ENCODE results near the gene FLVCR1. TPM values are rescaled to one million over a fixed set of nuclear protein-coding genes. Genes with fewer than 3 reads are reported as not detected.

FLVCR1 gene
- total RNA-seq, 1 experiment from 2014 or later: 26.0 TPM

DNA sequence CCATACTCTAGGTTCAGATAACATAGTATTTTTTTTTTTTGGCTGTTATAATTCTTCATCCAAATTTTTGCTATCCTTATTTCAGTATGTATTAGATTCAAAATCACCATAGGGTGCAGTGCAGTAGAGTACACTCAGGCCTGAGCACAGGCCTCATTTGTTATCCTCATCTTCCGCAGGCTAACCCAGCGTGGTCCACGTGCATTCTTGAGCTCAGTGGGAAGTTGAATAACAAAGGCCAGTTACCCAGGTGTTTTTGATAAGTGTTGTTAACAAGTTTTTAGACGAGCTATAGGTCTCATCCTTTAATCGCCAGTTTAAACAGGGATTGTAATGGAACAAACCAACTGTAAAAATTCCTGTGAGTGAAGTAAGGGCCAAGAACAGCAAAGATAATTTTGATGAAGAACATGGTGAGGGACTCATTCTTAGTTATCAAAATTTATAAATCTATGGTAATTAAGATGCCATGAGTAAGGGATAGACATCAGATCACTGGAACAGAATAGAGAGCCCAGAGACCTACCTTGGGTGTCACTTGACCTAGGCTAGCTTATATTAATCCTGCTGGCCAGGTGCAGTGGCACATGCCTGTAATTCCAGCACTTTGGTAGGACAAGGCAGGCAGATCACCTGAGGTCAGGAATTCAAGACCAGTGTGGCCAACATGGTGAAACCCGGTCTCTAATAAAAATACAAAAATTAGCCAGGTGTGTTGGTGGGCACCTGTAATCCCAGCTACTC is 22.0 kb downstream of the FLVCR1 start:
- Mint-ChIP-seq H3K4me3 (ENCODE audit: low read depth, unreplicated experiment) (no peak overlapping the region), H3K27me3 (ENCODE audit: unreplicated experiment) (no peaks in the 10 kb centered on the region), H3K36me3 (ENCODE audit: insufficient read depth, unreplicated experiment) (peaks cover 25% of the 10 kb centered on the region), H3K27ac (ENCODE audit: unreplicated experiment) (no peak overlapping the region), H3K9me3 (ENCODE audit: low read depth, unreplicated experiment) (no peaks in the 10 kb centered on the region), H3K4me1 (ENCODE audit: low read depth, unreplicated experiment) (no peaks in the 10 kb centered on the region)
- intact Hi-C loops (cut with micrococcal nuclease; ENCODE audit: unreplicated experiment): no loop called here
- TF ChIP-seq, protein P1, sequence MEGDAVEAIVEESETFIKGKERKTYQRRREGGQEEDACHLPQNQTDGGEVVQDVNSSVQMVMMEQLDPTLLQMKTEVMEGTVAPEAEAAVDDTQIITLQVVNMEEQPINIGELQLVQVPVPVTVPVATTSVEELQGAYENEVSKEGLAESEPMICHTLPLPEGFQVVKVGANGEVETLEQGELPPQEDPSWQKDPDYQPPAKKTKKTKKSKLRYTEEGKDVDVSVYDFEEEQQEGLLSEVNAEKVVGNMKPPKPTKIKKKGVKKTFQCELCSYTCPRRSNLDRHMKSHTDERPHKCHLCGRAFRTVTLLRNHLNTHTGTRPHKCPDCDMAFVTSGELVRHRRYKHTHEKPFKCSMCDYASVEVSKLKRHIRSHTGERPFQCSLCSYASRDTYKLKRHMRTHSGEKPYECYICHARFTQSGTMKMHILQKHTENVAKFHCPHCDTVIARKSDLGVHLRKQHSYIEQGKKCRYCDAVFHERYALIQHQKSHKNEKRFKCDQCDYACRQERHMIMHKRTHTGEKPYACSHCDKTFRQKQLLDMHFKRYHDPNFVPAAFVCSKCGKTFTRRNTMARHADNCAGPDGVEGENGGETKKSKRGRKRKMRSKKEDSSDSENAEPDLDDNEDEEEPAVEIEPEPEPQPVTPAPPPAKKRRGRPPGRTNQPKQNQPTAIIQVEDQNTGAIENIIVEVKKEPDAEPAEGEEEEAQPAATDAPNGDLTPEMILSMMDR (IDR thresholded peaks at IDR 0.05; ENCODE audit: unreplicated experiment): no peak
- CTCF ChIA-PET: no interaction called here
- DNase-seq: no peak
- no TSS peak for BruUV-seq (replicated peaks)

DNA sequence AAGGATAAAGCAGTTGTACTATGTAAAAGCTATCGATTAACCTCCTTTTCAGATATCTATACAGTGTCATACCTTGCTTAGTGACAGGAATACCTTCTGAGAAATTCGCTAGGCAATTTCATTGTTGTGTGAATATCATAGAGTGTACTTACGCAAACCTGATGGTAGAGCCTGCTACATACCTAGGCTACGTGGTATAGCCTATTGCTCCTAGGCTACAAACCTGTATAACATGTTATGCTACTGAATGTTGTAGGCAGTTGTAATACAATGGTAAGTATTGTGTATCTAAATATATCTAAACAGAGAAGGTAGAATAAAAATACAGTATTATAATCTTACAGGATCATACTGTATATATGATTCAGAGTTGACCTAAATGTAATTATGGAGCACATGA is 26.5 kb downstream of the FLVCR1 start:
- TF ChIP-seq, protein P1 (IDR thresholded peaks at IDR 0.05; ENCODE audit: unreplicated experiment): no peak
- no TSS peak for BruUV-seq (replicated peaks)
- Mint-ChIP-seq H3K4me3 (ENCODE audit: low read depth, unreplicated experiment) (no peak overlapping the region), H3K4me1 (ENCODE audit: low read depth, unreplicated experiment) (no peaks in the 10 kb centered on the region), H3K36me3 (ENCODE audit: insufficient read depth, unreplicated experiment) (peaks cover 35% of the 10 kb centered on the region), H3K9me3 (ENCODE audit: low read depth, unreplicated experiment) (no peaks in the 10 kb centered on the region), H3K27ac (ENCODE audit: unreplicated experiment) (no peak overlapping the region), H3K27me3 (ENCODE audit: unreplicated experiment) (no peaks in the 10 kb centered on the region)
- no peak for DNase-seq
- CTCF ChIA-PET: no interaction called here
- intact Hi-C loops (cut with micrococcal nuclease; ENCODE audit: unreplicated experiment): no loop called here

DNA sequence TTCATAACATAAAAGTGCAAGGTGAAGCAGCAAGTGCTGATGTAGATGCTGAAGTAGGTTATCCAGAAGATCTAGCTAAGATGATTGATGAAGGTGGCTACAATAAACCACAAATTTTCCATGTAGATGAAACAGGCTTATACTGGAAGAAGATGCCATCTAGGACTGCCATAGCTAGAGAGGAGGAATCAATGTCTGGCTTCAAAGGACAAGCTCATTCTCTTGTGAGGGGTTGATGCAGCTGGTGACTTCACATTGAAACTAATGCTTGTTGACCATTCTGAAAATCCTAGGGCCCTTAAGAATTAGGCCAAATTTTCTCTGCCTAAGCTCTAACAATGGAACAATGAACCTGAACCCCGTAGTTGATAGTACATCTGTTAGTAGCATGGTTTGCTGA is 34.0 kb downstream of the FLVCR1 start:
- no peaks in the 10 kb centered on the region for H3K27me3 Mint-ChIP-seq (ENCODE audit: unreplicated experiment)
- H3K9me3 Mint-ChIP-seq (ENCODE audit: low read depth, unreplicated experiment): no peaks in the 10 kb centered on the region
- no peak overlapping the region for H3K27ac Mint-ChIP-seq (ENCODE audit: unreplicated experiment)
- H3K4me3 Mint-ChIP-seq (ENCODE audit: low read depth, unreplicated experiment): no peak overlapping the region
- intact Hi-C loops (cut with micrococcal nuclease; ENCODE audit: unreplicated experiment): no loop called here
- no peaks in the 10 kb centered on the region for H3K4me1 Mint-ChIP-seq (ENCODE audit: low read depth, unreplicated experiment)
- DNase-seq: no peak
- H3K36me3 Mint-ChIP-seq (ENCODE audit: insufficient read depth, unreplicated experiment): peaks cover 43% of the 10 kb centered on the region
- TF ChIP-seq, protein P1 (IDR thresholded peaks at IDR 0.05; ENCODE audit: unreplicated experiment): no peak
- CTCF ChIA-PET: interaction anchor here (0.5 to 1.1 kb wide), 3 partner anchors 26 to 437 kb away, joined by 3 read pairs; partner anchors contain the start of gene FLVCR1
- no TSS peak for BruUV-seq (replicated peaks)

DNA sequence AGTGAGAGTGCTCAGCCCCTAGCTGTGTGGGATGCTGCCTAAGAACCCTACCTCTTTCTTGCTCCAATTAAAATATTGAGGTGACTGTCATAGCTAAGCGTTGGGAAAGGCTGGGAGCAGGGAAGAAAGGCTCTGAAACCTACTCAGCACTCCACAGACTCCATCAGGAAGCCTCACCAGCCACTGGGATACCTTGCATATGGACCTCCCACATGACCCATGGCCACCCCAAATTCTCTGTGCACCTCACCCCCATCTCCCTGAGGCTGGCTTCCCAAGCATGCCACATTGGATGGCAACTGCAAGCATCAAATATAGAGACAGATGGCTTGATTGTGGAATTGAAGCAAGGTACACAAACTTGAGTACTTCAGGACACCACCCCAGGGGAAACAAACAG is 41.8 kb downstream of the FLVCR1 start:
- intact Hi-C loops (cut with micrococcal nuclease; ENCODE audit: unreplicated experiment): no loop called here
- no peaks in the 10 kb centered on the region for H3K4me1 Mint-ChIP-seq (ENCODE audit: low read depth, unreplicated experiment)
- TF ChIP-seq, protein P1 (IDR thresholded peaks at IDR 0.05; ENCODE audit: unreplicated experiment): no peak
- CTCF ChIA-PET: no interaction called here
- H3K27me3 Mint-ChIP-seq (ENCODE audit: unreplicated experiment): no peaks in the 10 kb centered on the region
- no TSS peak for BruUV-seq (replicated peaks)
- H3K4me3 Mint-ChIP-seq (ENCODE audit: low read depth, unreplicated experiment): no peak overlapping the region
- H3K27ac Mint-ChIP-seq (ENCODE audit: unreplicated experiment): no peak overlapping the region
- peaks cover 5% of the 10 kb centered on the region for H3K9me3 Mint-ChIP-seq (ENCODE audit: low read depth, unreplicated experiment)
- H3K36me3 Mint-ChIP-seq (ENCODE audit: insufficient read depth, unreplicated experiment): peaks cover 13% of the 10 kb centered on the region
- DNase-seq: no peak

Data from Calu3 (cell line).